Fibroblast of skin of left biceps (primary cell): Measurements from ENCODE around the gene CHRDL2.
"Not testable (repeated sequence)": the region's sequence is repeated elsewhere in the genome, so short reads cannot be mapped to it uniquely, and the experiment has no call there.

Source experiments
- DNase-seq, 2 experiments: peaks; one replicate each; pipeline ENCODE4 v3.0.0-alpha.2; 2013; ENCODE audit warnings: low read depth in 2 of 2

The CHRDL2 gene

DNA sequence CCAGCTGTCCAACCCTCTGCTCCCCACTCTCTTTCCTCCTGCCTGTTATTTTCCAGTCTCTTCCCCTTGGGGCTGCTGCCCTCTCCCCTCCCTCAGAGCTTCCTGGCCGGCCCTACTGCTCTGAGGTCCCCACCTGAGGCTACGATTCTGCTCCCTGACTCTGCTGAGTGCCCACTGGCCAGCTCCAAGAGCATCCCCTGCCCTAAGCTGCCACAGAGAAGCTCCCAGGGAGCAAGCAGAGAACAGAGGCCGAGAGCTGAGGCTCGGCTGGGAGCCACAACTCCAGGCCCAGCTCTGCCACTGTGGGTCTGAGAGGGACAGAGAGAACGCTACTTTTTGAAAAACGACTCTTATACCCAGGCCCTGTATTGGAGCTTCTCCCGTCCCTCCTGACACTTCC, 61.1 kb downstream of the CHRDL2 start:
- DNase-seq, result no peak

DNA sequence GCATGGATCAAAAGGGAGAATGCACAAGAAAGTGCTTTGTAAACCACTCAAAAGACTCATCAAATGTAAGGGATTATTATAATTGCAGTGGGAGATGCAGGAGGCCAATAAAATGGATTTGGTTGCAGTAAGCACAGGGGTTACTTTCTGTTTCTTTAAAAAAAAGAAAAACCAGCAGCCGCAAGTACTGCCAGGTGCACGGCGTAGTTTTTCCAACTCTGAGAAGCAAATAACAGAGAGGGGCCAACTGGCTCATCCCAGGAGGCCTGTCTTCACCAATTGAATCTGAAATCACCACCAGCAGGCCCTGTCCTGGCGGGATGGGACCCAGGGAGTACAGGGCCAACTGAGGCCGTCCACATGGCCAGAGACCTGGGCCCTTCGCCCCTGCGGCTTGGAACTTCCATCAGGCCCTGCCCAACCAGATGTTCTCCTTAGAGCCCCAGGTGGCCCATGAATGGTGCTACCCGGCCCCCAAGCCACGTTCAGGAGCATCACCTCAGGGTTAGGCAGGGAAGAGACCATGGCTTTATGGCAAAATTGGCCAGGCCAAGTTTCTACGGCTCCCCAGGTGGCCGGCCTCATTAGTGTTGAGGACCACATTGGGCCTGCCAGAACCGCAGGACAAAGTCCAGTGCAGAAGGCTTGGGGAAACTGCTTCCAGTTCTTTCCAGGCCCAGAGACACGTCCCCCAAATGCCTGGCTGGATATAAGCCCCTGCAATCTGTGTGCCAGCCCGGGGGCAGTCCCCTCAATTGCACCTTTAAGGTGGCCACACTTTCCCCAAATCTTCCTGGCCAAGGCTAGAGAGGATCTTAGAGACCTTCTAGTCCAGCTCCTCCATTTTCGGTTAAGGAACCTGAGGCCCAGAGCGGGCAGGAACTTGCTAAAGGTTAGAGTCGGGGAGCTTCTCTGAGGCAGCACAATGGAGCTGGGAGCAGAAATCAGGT, 61.7 kb downstream of the CHRDL2 start:
- DNase-seq, result no peak

DNA sequence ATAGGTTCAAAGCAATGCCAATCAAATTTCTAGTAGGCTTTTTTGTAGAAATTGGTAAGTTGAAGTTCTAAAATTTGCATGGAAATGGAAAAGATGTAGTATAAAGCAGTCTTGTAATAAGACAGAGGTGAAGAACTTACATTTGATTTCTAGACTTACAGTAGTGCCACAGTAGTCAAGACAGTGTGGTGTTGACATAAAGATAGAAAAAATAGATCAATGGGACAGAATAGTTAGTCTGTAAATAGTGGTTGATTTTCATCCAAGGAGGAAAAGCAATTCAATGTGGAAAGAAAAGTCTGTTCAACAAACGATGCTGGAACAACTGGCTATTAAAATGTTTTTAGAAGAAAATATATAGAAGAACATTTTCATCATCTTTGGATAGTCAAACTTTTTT, 67.9 kb downstream of the CHRDL2 start:
- no peak for DNase-seq

DNA sequence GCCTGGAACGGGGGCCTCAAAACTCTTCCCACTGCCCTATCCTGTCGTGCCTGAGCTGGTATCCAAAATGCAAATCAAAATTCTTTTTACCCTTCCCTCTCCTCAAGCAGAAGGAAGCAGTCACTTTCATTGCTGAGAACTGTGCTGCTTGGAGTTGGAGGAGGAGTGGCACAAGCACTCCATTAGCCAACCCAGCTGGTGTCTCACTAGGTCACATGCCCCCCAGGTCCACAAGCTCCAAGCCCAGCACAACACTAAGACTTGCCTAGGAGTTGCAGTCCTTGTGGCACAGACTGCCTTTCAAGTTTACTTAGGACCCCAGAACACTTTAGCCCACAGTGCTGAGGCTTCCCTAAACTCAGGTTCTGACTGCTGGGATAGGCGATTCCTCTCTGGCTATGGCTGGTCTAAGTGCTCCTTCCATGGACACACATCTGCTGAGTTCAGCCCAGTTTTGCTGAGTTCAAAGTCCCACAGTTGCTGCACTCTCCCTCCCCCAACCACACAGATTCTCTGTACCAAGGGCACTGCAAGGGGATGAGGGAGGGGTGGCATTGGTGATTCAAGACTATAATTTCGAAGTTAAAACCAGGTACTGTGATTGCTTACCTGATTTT, 68.6 kb downstream of the CHRDL2 start:
- no peak for DNase-seq

DNA sequence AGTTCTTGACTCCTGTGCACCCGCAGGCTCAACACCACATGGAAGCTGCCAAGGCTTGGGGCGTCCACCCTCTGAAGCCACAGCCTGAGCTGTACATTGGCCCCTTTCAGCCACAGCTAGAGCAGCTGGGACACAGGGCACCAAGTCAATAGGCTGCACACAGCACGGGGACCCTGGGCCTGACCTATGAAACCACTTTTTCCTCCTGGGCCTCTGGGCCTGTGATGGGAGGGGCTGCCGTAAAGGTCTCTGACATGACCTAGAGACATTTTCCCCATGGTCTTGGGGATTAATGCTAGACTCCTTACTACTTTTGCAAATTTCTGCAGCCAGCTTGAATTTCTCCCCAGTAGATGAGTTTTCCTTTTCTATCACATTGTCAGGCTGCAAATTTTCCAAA, 72.1 kb downstream of the CHRDL2 start:
- not testable (repeated sequence) for DNase-seq

DNA sequence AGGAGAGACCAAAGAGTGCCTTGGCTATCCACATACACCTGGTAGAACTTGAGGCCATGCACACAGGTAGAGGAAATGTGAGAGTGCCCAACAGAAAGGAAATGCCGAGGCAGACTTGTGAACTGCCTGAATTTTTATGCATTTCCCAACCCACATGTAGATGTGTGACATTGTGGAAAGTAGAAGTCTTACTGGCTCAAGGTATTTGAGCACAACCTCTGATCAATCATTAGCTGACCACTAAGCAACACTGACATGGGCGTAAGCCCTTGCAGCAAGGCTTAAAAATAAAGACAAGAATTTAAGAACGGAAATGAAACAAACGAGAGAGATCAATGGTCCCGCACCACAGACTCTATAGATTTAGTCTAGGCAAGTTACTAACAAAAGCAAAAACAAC, 76.2 kb downstream of the CHRDL2 start:
- no peak for DNase-seq

DNA sequence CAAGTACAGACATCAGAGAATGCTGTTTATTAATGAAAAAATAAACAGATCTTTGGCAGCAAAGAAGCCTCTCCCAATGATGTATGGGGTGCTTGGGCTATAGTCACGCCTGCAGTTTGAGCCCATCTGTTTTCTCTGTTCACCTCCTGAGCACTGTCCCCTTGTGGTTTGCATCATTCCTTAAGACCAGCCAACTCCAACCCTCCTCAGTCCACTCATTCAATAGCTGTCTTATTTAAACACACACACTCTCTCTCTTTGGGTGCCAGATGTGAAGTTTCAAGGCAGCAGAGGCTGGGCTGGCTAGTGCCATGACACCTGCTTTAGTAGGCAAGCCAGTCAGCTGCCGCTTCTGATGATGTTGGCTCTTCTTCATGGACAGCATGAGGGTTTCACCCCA, 80.7 kb downstream of the CHRDL2 start:
- DNase-seq, result peak in 1 of 2 experiments; percentile 8

- no peak for DNase-seq
Observed at GRCh38 chr11:74648894-74649293, 82.3 kb downstream of the CHRDL2 start.

- no peak for DNase-seq
Observed at GRCh38 chr11:74647831-74648230, 83.4 kb downstream of the CHRDL2 start.

GRCh38 chr11:74647404-74647803, 83.8 kb downstream of the CHRDL2 start:
- no peak for DNase-seq

- no peak for DNase-seq
Observed at GRCh38 chr11:74646954-74647353, 84.3 kb downstream of the CHRDL2 start.
